Activated T-cell treated with anti-CD3 and anti-CD28 coated beads, Interleukin-2, amount 50 U/mL, for 72 hours (primary cell): ENCODE data around the gene C1RL. TPM values are rescaled to one million over a fixed set of nuclear protein-coding genes. Genes with fewer than 3 reads are reported as not detected.
"Not testable (repeated sequence)": the region's sequence is repeated elsewhere in the genome, so short reads cannot be mapped to it uniquely, and the experiment has no call there.

Source experiments
- ATAC-seq, 2 donors: fragments of 150-1000 bp; cut with Tn5 transposase; replicated peaks in 1 of 2; 2 replicates each; pipeline ENCODE4 v1.10.0; 2021; ENCODE audit warnings: moderate library complexity in 2 of 2, mild to moderate bottlenecking in 1 of 2
- DNase-seq, 2 donors: peaks; one replicate each; pipeline ENCODE4 v3.0.0; 2021 to 2022; ENCODE audit warnings: mixed read lengths in 1 of 2
- H3K27ac Mint-ChIP-seq: one replicate; pipeline ENCODE4 v1.8.0; 2022; ENCODE audit warnings: mild to moderate bottlenecking, moderate library complexity, mixed read lengths
- H3K27me3 Mint-ChIP-seq: one replicate; pipeline ENCODE4 v1.8.0; 2022; ENCODE audit warnings: low read depth, mixed read lengths
- H3K36me3 Mint-ChIP-seq, 2 donors: one replicate each; pipeline ENCODE4 v1.8.0; 2022; ENCODE audit warnings: mixed read lengths in 2 of 2, mild to moderate bottlenecking in 1 of 2; ENCODE audit not compliant: insufficient read depth in 2 of 2
- H3K4me1 Mint-ChIP-seq: one replicate; pipeline ENCODE4 v1.8.0; 2022; ENCODE audit warnings: low read depth, mixed read lengths
- H3K4me3 Mint-ChIP-seq, 2 donors: one replicate each; pipeline ENCODE4 v1.8.0; 2022; ENCODE audit warnings: mild to moderate bottlenecking in 2 of 2, mixed read lengths in 2 of 2, moderate library complexity in 2 of 2
- H3K9me3 Mint-ChIP-seq, 2 donors: one replicate each; pipeline ENCODE4 v1.8.0; 2022; ENCODE audit warnings: mixed read lengths in 2 of 2
- total RNA-seq, 2 donors: library from RNA; stranded (reverse); gene quantifications; one replicate each; pipeline ENCODE4 v1.2.3, GENCODE V29; 2022

Gene C1RL
- total RNA-seq, 2 donors from 2014 or later = 22.6 to 27.4 TPM

- no peak overlapping the region for H3K4me3 Mint-ChIP-seq
- ATAC-seq (no peak), DNase-seq (no peak)
- H3K4me1 Mint-ChIP-seq = peaks cover 13% of the 10 kb centered on the region
- H3K27me3 Mint-ChIP-seq = no peaks in the 10 kb centered on the region
- no peaks in the 10 kb centered on the region for H3K9me3 Mint-ChIP-seq
- H3K36me3 Mint-ChIP-seq = peaks cover 2 to 4% of the 10 kb centered on the region in 2 donors
- no peak overlapping the region for H3K27ac Mint-ChIP-seq
Observed at GRCh38 chr12:7117670-7118069, 8.7 kb upstream of the C1RL start.

GRCh38 chr12:7116916-7117315, 7.9 kb upstream of the C1RL start:
- no peaks in the 10 kb centered on the region for H3K27me3 Mint-ChIP-seq
- no peak for DNase-seq
- H3K36me3 Mint-ChIP-seq = peaks cover 2 to 4% of the 10 kb centered on the region in 2 donors
- H3K27ac Mint-ChIP-seq = no peak overlapping the region
- H3K9me3 Mint-ChIP-seq = no peaks in the 10 kb centered on the region
- ATAC-seq = no peak
- H3K4me3 Mint-ChIP-seq = no peak overlapping the region
- H3K4me1 Mint-ChIP-seq = peaks cover 13% of the 10 kb centered on the region

- H3K4me3 Mint-ChIP-seq = no peak overlapping the region
- H3K27ac Mint-ChIP-seq = no peak overlapping the region
- no peaks in the 10 kb centered on the region for H3K27me3 Mint-ChIP-seq
- H3K4me1 Mint-ChIP-seq = peaks cover 19% of the 10 kb centered on the region
- ATAC-seq (no peak), DNase-seq (no peak)
- H3K36me3 Mint-ChIP-seq = peaks cover 2 to 6% of the 10 kb centered on the region in 2 donors
- H3K9me3 Mint-ChIP-seq = no peaks in the 10 kb centered on the region
Observed at GRCh38 chr12:7116196-7116595, 7.2 kb upstream of the C1RL start.

- Mint-ChIP-seq H3K4me3 (no peak overlapping the region), H3K27ac (no peak overlapping the region), H3K27me3 (no peaks in the 10 kb centered on the region), H3K4me1 (peaks cover 32% of the 10 kb centered on the region), H3K9me3 (no peaks in the 10 kb centered on the region), H3K36me3 (peaks cover 2 to 6% of the 10 kb centered on the region in 2 donors)
- ATAC-seq (no peak), DNase-seq (no peak)
Observed at GRCh38 chr12:7114851-7115250, 5.8 kb upstream of the C1RL start.

GRCh38 chr12:7114008-7114407, 5.0 kb upstream of the C1RL start:
- no peak overlapping the region for H3K27ac Mint-ChIP-seq
- peaks cover 2 to 7% of the 10 kb centered on the region in 2 donors for H3K36me3 Mint-ChIP-seq
- H3K4me1 Mint-ChIP-seq = peaks cover 38% of the 10 kb centered on the region
- no peaks in the 10 kb centered on the region for H3K9me3 Mint-ChIP-seq
- no peak for DNase-seq
- H3K4me3 Mint-ChIP-seq = no peak overlapping the region
- no peak for ATAC-seq
- H3K27me3 Mint-ChIP-seq = no peaks in the 10 kb centered on the region

GRCh38 chr12:7113389-7113871, 4.4 kb upstream of the C1RL start:
- H3K9me3 Mint-ChIP-seq = no peaks in the 10 kb centered on the region
- DNase-seq (peak; percentile 31 to 53), ATAC-seq (no peak)
- H3K27me3 Mint-ChIP-seq = no peaks in the 10 kb centered on the region
- no peak overlapping the region for H3K4me3 Mint-ChIP-seq
- peaks cover 3 to 7% of the 10 kb centered on the region in 2 donors for H3K36me3 Mint-ChIP-seq
- H3K27ac Mint-ChIP-seq = no peak overlapping the region
- H3K4me1 Mint-ChIP-seq = peaks cover 38% of the 10 kb centered on the region

GRCh38 chr12:7112041-7112440, 3.0 kb upstream of the C1RL start:
- Mint-ChIP-seq H3K4me3 (no peak overlapping the region), H3K36me3 (peaks cover 4 to 7% of the 10 kb centered on the region in 2 donors), H3K27ac (no peak overlapping the region), H3K27me3 (no peaks in the 10 kb centered on the region), H3K4me1 (peaks cover 46% of the 10 kb centered on the region), H3K9me3 (no peaks in the 10 kb centered on the region)
- no peak for ATAC-seq
- DNase-seq = no peak

GRCh38 chr12:7110661-7111060, 1.6 kb upstream of the C1RL start:
- Mint-ChIP-seq H3K36me3 (peaks cover 9 to 17% of the 10 kb centered on the region in 2 donors), H3K27ac (no peak overlapping the region), H3K4me1 (peaks cover 48% of the 10 kb centered on the region), H3K9me3 (peaks cover 0 to 2% of the 10 kb centered on the region in 2 donors), H3K4me3 (peak overlapping the region in 1 of 2 donors; percentile 95), H3K27me3 (no peaks in the 10 kb centered on the region)
- DNase-seq = no peak
- no peak for ATAC-seq

GRCh38 chr12:7109572-7109920, 532 bp upstream of the C1RL start:
- peaks cover 12 to 22% of the 10 kb centered on the region in 2 donors for H3K36me3 Mint-ChIP-seq
- peak overlapping the region; percentile 90 for H3K27ac Mint-ChIP-seq
- ATAC-seq (no peak), DNase-seq (no peak)
- H3K27me3 Mint-ChIP-seq = no peaks in the 10 kb centered on the region
- H3K4me1 Mint-ChIP-seq = peaks cover 53% of the 10 kb centered on the region
- peak overlapping the region; percentile 95 to 96 for H3K4me3 Mint-ChIP-seq
- H3K9me3 Mint-ChIP-seq = peaks cover 0 to 5% of the 10 kb centered on the region in 2 donors

GRCh38 chr12:7108003-7108795, 815 bp downstream of the C1RL start:
- peaks cover 12 to 20% of the 10 kb centered on the region in 2 donors for H3K36me3 Mint-ChIP-seq
- ATAC-seq = peak; percentile 98
- H3K27ac Mint-ChIP-seq = peak overlapping the region; percentile 93
- peaks cover 42% of the 10 kb centered on the region for H3K4me1 Mint-ChIP-seq
- H3K9me3 Mint-ChIP-seq = peaks cover 0 to 5% of the 10 kb centered on the region in 2 donors
- no peaks in the 10 kb centered on the region for H3K27me3 Mint-ChIP-seq
- DNase-seq = peak; percentile 86 to 87
- H3K4me3 Mint-ChIP-seq = peak overlapping the region; percentile 95 to 96

GRCh38 chr12:7107636-7108002, 1.4 kb downstream of the C1RL start:
- Mint-ChIP-seq H3K4me1 (peaks cover 44% of the 10 kb centered on the region), H3K27ac (peak overlapping the region; percentile 93), H3K27me3 (no peaks in the 10 kb centered on the region), H3K9me3 (peaks cover 0 to 5% of the 10 kb centered on the region in 2 donors), H3K36me3 (peaks cover 12 to 20% of the 10 kb centered on the region in 2 donors), H3K4me3 (peak overlapping the region; percentile 95 to 96)
- DNase-seq (no peak), ATAC-seq (peak in 1 of 2 donors; percentile 2)

GRCh38 chr12:7107181-7107580, 1.8 kb downstream of the C1RL start:
- Mint-ChIP-seq H3K36me3 (peaks cover 12 to 20% of the 10 kb centered on the region in 2 donors), H3K4me1 (peaks cover 47% of the 10 kb centered on the region)
- H3K9me3 Mint-ChIP-seq, H3K27me3 Mint-ChIP-seq, DNase-seq, H3K27ac Mint-ChIP-seq, H3K4me3 Mint-ChIP-seq, ATAC-seq: not testable (repeated sequence)

GRCh38 chr12:7106082-7106481, 2.9 kb downstream of the C1RL start:
- H3K9me3 Mint-ChIP-seq = peaks cover 0 to 5% of the 10 kb centered on the region in 2 donors
- DNase-seq (no peak), ATAC-seq (no peak)
- no peak overlapping the region for H3K27ac Mint-ChIP-seq
- H3K27me3 Mint-ChIP-seq = no peaks in the 10 kb centered on the region
- H3K4me3 Mint-ChIP-seq = peak overlapping the region in 1 of 2 donors; percentile 59
- peaks cover 12 to 18% of the 10 kb centered on the region in 2 donors for H3K36me3 Mint-ChIP-seq
- peaks cover 40% of the 10 kb centered on the region for H3K4me1 Mint-ChIP-seq
